HG02885 (cell line): ENCODE measurements around the gene SOX5.
"Not testable (repeated sequence)": the region's sequence is repeated elsewhere in the genome, so short reads cannot be mapped to it uniquely, and the experiment has no call there.

ENCODE experiments used
- ATAC-seq: cut with Tn5 transposase; IDR thresholded peaks from one replicate; pipeline ENCODE4 v1.9.1; 2021; ENCODE audit warnings: mild to moderate bottlenecking; ENCODE audit not compliant: unreplicated experiment, poor library complexity

Gene SOX5

DNA sequence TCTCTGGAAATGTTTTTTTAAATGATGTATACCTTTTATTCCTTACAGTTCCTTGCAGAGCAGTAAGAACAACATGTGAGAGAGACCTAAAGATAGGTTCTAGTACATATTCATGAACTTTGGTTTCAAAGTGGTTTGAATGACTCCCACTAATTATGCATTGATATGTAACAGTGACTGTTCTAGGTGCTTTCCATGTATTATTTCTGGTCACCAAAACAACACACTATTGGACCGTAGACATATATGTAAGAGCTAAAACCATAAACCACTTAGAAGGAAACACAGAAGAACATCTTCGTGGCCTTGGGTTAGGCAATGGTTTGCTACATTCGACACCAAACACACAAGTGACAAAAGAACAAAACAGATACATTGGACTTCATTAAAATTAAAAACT, 37.9 kb downstream of the SOX5 start:
- ATAC-seq: no peak

DNA sequence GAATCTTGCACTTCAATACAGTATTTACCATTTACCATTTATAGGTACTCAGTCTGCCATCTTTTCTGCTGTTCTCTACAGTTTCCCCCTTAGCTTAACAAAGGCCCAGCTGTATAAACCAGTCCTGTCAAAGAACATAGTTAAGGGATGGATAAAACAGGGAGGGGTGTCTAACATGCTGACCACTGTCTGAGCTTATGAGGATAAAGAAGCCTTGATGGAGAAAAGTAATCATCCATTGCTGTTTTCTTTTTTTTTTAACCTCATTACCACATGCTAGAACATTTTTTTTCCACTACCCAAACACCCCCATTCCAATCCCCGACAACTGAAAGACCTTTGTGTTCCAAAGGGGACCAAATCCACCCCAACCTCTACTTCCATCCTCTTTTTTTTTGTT, 39.9 kb downstream of the SOX5 start:
- no peak for ATAC-seq

DNA sequence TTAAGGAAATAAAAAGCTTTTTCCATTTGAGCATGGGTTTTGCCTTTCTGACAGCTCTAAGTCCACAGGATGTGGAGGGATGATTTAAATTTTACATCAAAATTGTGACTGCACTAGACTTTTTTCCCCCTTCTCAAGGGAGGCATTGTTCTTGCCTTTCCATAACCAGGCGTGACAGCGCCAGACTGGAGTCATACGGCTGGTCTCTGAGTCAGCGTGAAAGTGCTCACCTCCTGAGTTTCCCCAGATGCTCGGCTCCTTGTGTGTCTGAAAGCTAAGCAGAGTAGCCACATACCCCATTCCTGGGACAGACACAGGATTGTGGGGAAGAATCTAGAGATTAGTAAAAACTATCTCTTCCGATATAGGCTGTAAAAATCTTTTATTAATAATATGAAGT, 43.1 kb downstream of the SOX5 start:
- no peak for ATAC-seq

DNA sequence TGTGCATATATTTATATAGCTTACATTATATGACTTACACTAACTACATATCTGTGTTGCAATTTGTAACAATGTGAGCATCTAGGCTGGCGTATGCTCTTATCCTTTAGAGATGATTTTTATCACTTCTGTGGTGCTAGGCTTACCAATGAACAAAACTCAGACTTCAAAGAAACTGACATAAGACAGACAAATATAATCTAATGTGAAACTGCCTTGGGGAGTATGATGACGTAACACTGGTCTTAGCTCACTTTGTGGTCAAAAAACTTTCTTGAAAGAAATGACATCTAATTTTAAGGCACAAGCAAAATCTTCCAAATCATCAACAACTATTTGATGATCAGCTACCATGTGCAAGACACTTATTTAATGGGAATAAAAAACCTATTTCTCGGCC, 50.0 kb downstream of the SOX5 start:
- no peak for ATAC-seq

DNA sequence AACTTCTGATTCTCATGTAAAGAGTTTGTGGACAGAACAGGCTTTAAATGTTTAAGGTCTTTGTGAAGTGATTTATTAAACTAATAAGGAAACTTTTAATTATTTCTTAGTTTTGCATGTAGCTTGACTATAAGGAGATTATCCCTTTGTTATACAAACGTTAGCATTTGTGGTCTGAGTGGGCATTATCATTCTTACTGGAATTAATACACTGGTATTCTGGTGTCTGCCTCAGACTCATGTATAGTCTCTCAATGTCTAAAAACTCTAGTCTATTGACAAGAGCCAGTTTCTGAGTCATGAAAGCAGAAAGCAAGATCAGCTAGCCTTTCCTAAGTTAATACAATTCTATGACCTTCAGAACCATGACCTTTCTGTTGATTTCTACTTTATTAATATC, 51.3 kb downstream of the SOX5 start:
- no peak for ATAC-seq

DNA sequence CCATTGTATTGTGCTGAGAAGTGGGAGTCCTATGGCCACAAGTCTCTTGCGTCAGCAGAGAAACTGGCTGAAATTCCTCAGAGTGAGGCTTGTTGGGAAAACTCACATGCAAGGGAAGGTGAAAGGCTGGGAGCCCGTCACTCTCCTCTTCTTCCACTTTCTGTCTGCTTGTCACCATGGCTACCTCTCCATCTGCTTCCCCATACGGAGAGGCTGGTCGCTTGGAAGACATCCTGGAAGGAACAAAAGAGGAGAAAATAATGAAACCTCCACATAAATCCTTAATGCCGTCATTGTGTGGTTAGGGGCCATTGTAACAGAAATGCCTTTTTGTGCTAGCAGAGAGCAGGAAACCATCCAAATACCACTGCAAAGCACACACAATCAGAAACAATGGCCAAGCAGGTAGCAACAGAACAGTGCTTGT, 53.7 kb downstream of the SOX5 start:
- no peak for ATAC-seq

DNA sequence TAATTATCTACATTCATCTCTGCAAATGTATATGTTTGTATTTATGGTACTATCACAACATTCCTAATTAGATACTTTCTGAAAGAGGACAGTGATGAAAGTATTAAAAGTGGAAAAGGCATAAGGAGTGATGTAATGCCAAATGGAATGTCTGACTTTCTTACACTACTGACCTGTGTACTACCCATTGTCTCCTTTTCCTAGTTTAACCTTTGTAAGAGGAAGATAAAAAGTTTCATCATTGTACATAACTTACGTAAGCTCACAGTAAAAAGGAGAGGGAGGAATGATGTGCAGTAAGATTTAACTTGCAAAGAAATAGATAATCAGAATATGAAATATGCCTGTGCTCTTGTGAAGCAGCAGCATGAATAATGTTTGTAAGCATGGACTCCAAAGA, 55.9 kb downstream of the SOX5 start:
- no peak for ATAC-seq

DNA sequence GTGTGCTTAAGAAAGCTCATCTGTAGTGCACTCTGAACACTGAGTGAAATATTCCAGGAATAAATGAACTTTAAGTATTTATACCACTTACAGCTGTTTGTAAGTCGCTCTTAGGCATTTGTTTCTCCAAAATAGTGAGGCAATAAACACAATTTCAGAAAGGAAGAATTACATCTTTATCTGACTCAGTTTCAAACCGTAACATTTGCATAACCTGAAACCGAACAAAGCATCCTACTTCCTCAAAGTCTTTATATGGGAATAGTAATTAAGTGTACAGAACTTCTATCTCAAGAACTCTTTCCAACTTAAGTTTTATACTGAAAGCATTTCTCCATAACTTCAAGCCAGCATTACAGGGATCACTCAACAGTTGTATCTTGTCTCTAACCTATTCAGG, 58.4 kb downstream of the SOX5 start:
- ATAC-seq: peak; percentile 73

DNA sequence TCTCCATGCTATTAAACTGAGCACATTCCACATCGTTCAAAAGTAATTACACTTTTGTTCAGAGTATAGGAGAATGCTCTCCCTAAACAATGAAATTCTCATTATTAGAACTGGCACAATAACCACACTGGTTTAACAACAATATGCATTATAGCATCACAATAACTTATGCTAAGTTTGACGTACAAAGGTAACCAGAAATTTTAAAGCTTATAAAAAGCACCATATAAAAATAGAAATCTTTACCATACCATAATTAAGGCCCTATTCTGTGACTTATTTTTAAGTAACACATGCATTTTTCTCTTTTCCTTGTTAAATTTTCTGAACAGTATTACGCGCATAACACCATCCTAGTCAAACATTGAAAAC, 60.4 kb downstream of the SOX5 start:
- no peak for ATAC-seq

DNA sequence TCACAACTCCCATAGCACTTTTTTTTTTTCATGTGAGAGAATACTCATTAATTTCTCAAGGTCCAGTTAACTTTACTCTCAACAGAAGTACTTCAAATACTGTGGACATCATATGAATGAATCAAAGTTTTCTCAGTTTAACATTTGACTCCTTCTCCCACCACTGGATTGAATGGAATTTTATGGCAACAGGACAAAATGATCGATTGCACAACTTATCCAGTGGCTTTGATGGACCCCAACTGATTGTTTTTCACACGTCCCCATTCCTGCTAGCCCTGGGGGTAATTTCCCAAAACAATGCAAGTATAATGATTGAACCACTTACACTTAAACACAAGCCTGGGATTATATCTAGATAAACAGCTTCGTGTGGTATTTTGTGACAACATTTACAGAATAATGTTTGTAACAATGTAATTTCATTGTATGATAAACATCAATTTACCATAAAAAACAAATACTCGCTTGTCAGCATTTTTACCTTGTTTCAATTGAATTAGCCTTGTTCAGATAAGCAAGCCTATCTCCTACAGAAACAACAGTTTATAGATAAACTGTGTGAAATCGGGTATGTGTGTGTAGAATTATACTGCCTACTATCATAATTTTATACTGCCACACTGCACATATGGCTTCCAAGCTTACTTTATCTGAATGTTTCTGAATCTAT, 60.9 kb downstream of the SOX5 start:
- ATAC-seq: no peak

DNA sequence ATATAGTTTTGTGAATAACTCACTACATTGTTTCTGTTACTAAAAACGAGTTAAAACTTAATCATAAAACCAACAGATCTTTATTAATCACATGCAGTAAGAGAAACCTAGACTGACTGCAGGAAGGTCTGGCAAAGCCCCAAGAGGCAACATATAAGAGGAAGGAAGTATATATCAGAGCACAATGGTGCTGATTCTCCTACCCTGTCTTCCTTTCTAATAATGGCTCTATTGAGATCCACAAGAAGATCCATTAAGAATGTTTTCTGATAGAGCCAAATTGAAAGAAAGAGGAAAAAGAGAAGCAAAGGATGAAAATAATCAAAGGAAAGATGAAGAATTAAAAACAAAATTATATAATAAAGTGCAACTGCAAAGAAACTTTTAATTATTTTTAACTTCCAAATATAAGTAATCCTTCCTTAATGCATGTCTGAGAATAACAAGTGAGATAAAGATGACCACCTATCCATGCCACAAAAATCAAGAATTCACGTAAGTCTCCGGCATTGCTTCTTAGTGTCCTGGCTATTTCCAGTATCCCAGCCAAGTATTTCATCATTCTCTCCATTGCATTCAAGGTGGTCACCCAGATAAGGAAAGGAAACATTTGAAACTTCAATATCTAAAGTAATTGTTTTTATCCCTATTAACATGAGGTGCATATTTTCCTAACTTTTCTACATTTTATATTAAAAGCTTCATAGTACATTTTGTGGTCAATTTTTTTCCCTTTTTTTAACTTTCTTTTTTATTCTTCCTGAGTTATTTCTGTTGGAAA, 62.2 kb downstream of the SOX5 start:
- no peak for ATAC-seq

DNA sequence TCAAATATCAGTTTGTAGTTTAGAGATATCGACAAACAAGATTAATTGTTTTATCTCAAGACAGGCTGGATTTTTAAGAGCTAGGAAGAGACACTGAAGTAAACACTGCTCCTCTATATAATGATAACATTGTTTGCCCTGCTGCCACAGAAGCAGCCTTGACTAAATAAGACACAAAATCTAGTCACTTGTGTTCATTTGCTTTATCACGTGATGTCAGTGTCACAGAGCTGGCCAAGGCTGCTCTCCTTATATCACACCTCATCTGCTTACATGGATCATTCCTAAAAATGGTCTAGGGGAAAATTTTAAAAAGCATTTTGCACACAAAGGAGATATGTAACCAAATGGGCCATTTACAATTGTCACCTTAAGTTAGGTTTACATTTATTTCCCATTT, 64.1 kb downstream of the SOX5 start:
- no peak for ATAC-seq

DNA sequence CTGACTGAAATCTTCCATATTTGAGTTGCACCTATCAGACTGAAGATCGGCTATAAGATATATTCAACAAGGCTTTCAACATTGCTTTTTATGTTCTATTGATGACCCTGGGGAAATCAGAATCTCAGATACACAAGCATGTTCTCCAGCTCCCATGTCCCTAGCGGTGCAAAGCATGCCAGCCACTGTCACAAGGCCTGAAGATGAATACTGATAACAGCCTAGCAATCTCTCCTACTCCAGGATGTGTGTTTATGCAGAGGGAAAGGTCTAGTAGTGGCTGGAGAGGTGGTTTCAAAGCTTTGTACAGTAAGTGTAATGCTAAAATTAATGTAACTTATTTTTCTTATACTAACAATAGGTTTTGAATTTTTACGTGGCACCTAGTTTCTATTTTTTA, 64.6 kb downstream of the SOX5 start:
- no peak for ATAC-seq

DNA sequence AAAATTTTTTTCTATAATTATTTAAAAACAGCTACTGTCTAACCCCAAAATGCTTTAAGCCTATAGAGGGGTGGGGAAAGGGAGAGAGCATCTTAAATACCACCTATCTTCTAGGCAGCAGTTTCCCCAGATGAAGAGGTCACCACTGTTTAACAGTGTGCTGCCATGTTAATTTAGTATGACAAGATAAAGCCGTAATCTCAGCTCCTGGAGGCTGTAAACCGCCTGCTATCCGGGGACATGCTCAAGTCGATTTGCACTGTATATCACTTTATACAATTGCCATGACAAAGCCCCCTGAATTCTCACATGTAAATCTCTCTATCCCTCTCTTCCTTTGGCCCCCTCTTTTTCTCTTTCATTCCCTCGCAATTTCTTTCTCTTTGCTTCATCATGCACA, 68.5 kb downstream of the SOX5 start:
- no peak for ATAC-seq

DNA sequence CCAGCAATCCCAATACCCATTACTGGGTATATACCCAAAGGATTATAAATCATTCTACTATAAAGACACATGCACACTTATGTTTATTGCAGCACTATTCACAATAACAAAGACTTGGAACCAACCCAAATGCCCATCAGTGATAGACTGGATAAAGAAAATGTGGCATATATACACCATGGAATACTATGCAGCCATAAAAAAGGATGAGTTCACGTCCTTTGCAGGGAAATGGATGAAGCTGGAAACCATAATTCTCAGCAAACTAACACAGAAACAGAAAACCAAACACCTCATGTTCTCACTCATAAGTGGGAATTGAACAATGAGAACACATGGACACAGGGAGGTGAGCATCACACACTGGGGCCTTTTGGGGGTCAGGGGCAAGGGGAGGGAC, 72.9 kb downstream of the SOX5 start:
- not testable (repeated sequence) for ATAC-seq

DNA sequence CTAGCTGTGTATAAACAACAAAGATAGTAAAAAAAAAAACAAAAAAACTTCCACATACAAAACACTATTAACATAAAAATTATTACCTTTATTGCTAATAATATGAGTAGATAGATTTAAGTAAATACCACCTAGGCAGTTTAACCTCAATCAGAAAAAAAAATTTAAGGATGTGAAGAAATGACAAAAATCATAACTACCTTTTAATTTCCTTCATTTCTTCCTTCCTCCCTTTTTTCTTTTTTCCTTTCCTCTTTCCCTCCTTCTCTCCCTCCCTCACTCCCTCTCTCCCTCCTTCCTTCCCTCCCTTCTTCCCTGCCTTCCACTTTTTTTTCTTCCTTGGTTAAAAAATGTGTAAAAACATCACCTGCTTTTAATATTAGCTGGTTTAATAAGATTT, 81.7 kb downstream of the SOX5 start:
- no peak for ATAC-seq

DNA sequence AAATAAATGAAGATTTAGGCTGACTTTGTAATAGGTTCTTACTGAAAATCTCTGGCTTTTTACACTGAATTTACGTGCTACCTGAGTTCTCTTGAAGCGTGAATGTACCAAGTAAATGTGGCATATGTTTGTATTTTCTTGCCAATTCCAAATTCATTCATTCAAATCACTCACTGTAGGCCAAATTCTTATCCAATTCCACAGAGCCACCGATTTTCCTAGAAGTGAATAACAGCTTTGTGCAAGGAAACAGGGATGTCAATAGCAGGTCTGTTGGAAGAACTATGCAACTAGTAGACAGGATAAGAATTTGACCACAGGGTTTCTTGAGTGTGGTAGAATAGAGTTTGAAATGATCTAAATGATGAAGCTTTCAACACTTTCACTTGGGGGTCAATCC, 86.8 kb downstream of the SOX5 start:
- no peak for ATAC-seq

DNA sequence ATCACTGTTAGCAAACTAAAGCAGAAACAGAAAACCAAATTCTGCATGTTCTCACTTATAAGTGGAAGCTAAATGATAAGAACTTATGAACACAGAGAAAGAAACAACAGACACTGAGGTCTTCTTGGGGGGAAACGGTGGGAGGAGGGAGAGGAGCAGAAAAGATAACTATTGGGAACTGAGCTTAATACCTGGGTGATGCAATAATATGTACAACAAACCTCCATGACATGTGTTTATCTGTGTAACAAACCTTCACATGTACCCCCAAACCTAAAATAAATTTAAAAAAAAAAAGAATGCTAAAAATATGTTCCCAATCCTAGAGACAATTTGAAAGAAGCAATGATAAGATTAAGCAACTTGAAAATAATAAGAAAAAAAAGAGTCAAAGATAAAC, 89.5 kb downstream of the SOX5 start:
- ATAC-seq: no peak

DNA sequence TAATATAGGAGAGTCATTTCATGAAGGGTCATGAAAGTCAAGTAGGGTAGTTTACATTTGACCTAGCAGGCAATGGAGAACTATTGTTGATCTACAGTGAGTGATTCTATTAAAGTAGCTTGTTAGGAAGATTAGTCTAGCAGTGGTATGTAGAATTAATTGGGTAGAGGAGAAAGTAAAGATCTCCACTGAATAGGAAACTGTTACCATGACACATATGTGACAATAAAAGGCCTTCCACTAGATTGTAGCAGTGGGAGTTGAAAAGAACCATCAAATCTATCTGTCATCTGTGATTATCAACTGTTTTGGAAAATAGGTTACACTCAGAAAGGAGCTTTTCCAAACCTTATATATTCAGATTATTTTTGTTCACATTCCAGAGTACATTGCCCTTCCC, 92.3 kb downstream of the SOX5 start:
- no peak for ATAC-seq

DNA sequence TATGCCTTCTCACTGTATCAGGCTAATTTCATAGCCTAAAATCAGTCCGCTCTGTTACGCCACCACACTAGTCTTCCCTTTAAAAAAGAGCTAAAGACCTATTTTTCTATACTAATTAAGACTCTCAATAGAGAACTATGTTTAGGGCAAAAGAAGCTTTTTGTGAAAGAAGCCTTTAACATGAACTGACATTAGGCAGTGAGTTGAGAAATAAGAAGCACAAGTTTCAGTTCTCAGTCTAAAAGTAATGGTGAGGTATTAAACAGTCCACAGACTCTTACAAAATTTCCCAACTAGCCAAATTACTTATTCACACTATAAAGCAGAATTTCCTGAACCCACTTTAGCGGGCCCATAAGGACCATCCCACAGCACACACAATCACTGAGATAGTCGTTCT, 93.7 kb downstream of the SOX5 start:
- no peak for ATAC-seq

DNA sequence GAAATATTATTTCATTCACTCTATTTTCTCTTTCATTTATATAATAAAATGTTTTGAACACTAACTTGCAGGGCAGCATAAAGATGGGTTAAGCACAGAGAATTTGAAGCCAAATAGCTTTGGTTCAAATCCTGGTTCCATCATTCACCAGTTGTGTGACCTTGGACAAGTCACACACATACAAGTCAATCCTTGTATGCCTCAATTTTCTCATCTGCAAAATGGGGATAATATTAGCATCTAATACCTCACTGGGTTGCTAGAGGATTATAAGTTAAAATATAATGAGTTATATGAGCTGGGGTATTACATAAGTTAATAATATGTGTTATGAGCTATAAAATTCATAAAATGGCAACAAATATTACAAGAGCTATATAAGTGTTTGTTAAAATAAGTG, 94.9 kb downstream of the SOX5 start:
- ATAC-seq: no peak

DNA sequence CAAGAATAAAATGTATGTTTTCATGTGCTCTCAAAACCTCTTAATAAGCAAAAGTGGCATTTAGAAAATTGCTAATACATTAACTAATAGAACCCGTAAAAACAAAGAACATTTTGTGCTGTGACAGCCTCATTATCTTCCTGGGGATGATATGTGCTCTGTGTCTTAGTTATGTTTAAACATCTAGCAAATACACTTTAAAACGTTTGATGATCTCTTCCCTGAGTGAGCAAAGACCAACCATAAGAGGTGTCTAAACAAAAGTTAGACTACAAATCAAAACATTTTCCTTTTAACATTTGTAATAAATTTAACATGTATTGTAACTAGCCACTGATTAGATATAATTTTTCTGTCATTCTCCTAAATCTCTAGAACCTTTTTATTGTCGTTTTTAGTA, 95.8 kb downstream of the SOX5 start:
- ATAC-seq: no peak
